IPS DF 4.7 (cell line): ENCODE results near the gene KRTAP4-7.
"Not testable (repeated sequence)": the region's sequence is repeated elsewhere in the genome, so short reads cannot be mapped to it uniquely, and the experiment has no call there.

Source experiments
- DNase-seq: peaks from one replicate; pipeline ENCODE4 v3.0.0-alpha.2; 2013; ENCODE audit warnings: low spot score; ENCODE audit errors: extremely low read depth

Gene KRTAP4-7

DNA sequence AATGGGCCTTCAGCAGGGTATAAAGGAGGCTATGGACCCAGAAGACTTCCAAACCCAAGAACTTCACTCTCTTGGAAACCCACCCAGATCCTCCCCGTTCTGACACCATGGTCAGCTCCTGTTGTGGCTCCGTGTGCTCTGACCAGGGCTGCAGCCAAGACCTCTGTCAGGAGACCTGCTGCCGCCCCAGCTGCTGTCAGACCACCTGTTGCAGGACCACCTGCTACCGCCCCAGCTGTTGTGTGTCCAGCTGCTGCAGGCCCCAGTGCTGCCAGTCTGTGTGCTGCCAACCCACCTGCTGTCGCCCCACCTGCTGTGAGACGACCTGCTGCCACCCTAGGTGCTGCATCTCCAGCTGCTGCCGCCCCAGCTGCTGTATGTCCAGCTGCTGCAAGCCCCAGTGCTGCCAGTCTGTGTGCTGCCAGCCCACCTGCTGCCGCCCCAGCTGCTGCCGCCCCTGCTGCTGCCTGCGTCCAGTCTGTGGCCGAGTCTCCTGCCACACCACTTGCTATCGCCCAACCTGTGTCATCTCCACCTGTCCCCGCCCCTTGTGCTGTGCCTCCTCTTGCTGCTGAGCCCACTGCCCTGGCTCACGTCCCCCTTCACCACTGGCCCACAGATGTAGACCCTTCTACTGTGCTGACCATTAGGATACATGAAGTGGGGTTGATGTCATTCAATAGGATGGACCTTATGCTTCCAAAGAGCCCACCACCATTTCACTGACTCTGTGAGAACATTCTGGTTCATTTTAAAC, at the start of gene KRTAP4-7:
KRTAP4-7 (plus strand) TSS at position 51 of the 757 bp plus-strand sequence; CDS start at position 108, 57 bp downstream.
- not testable (repeated sequence) for DNase-seq

DNA sequence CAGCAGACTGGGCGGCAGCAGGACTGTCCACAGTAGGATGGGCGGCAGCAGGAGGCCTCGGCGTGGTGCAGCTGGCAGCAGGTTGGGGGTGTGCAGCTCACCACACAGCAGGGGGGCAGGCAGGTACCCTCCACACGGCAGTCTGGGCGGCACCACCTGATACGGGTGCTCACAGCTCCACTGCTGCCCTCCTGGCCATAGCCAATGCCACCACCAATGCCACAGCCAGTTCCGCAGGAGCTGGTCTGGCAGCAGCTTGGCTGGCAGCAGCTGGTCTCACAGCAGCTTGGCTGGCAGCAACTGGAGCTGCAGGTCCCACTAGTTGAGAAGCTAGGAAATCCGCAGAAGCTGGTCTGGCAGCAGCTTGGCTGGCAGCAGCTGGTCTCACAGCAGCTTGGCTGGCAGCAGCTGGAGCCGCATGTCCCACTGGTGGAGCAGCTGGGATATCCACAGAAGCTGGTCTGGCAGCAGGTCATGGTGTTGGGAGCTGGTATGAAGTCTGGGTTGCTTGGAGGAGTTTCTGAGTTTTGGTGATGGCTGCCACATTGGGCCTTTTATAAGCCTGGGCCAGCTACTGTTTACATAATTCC, 49.5 kb upstream of the KRTAP4-7 start, which contains the start of gene KRTAP1-3:
KRTAP1-3 (minus strand) TSS at position 529 of the 590 bp plus-strand sequence; CDS start at position 476, 53 bp downstream.
- not testable (repeated sequence) for DNase-seq

DNA sequence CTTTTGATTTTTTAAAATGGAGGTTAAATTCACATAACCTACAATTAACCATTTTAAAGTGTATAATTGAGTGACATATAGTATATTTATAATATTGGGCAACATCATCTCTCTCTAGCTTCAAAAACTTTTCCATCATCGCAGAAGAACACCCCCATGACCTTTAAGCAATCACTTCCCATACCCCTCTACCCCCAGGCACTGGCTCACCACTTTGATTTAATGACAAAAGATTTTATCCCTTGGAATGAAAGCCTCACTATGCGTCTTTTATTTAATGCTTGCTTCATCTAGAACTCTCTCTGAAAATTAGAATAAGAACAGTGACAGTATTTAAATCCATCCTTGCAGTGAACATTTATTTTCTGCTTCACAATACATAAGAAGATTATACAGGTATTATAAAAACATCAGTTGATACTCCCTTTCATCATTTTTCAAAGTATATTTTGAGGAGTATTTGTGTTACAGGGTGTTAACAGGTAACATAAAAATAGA, 46.0 kb upstream of the KRTAP4-7 start:
- no peak for DNase-seq

DNA sequence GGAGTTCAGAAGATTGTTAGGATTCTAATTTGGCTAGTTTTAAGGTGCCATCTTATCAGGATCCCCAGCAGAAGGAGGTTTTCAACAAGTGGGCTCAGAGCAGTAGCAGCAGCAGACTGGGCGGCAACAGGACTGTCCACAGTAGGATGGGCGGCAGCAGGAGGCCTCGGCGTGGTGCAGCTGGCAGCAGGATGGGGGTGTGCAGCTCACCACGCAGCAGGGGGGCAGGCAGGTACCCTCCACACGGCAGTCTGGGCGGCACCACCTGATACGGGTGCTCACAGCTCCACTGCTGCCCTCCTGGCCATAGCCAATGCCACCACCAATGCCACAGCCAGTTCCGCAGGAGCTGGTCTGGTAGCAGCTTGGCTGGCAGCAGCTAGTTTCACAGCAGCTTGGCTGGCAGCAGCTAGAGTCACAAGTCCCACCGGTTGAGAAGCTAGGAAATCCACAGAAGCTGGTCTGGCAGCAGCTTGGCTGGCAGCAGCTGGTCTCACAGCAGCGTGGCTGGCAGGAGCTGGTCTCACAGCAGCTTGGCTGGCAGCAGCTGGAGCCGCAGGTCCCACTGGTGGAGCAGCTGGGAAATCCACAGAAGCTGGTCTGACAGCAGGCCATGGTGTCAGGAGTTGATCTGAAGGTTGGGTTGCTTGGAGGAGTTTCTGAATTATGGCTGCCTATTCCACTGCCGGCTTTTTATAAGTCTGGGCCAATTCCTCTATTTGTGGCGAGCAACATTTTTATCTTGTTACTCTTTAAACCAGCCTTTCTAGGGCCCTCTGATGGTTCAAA, 43.0 kb upstream of the KRTAP4-7 start, which contains the start of gene KRTAP1-1:
KRTAP1-1 (minus strand) TSS at position 668 of the 789 bp plus-strand sequence; CDS start at position 615, 53 bp downstream.
- not testable (repeated sequence) for DNase-seq

DNA sequence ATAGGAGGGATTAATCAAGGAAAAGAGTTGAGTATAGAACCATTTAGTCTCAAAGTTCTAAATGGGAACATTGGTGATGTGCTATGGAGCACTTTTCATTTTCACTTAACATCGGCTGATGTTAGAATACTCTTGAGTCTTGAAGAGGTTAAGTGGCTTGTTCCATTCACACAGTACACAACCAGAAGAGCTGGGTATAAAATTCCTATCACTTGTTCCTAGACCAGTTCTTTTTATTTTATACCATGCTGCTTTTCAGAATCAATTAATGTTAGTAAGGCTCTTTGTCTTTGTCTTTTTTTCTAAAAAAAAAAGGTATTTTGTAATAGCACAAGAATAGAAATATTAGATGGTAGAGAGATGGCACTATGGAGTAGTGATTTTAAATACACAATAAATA, 41.0 kb upstream of the KRTAP4-7 start:
- DNase-seq, result no peak

DNA sequence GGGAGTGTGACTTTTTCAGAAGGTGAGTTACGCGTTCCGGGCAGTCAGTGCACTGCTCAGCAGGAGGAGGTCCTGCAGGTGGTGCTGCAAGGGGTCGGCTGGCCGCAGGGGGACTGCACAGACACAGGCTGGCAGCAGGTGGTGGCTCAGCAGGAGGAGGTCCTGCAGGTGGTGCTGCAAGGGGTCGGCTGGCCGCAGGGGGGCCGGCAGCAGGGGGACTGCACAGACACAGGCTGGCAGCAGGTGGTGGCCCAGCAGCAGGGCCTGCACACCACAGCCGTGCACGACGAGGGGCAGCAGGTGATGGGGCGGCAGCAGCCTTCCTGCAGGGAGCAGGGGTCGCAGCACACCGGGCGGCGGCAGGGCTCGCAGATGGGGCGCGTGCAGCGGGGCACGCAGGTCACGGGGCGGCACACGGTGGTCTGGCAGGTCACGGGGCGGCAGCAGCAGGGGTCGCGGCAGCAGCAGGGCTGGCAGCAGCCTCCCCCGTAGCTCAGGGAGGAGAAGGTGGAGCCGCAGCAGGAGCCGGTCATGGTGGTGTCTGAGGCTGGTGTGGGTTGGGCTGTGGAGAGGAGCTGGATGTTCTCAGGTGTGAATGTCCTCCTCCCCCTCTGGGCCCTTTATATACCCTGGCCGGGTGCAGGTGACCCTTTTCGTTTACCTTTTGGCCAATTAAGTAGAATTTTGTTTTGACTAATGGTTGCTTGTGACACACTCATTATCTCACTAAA, 37.0 kb upstream of the KRTAP4-7 start, which contains the start of gene KRTAP2-1:
KRTAP2-1 (minus strand) TSS at position 582 of the 731 bp plus-strand sequence; CDS start at position 533, 49 bp downstream.
- not testable (repeated sequence) for DNase-seq

DNA sequence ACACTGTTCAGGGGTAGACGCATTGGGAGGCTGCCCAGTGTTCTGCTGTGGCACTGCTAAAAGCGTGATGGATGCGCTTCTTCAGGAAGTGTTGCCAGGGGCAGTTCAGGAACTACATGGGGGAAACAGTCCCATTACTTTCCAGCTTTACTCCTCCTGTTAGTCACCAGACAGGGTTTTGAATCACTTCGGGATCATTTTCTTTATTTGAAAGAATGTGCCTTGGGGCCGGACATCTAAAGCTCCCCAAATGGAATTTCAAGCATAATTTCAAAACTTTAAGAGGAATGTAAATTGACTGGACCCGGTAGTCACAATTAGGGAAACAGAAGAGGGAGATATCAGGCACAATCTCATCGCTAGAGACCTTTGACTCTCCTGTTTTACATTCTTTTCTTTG, 35.5 kb upstream of the KRTAP4-7 start:
- DNase-seq, result no peak

DNA sequence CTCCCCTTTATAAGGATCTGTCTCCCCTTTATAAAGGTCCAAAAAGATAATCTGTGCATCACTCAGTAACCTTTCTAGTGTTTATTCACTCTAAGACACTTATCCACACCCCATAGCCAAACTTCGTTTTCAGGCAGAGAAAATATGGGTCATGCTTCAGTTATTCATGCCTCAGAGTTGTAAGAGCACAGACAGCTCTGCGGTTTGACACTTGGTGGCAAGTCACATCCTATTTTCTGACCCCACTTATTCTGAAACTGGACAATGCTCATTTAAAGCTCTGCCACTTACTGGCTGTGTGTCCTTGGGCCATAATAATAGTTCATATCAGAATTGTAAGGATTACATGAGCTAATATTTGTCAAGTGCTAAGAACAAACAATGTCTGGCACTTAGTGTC, 34.8 kb upstream of the KRTAP4-7 start:
- DNase-seq, result no peak

DNA sequence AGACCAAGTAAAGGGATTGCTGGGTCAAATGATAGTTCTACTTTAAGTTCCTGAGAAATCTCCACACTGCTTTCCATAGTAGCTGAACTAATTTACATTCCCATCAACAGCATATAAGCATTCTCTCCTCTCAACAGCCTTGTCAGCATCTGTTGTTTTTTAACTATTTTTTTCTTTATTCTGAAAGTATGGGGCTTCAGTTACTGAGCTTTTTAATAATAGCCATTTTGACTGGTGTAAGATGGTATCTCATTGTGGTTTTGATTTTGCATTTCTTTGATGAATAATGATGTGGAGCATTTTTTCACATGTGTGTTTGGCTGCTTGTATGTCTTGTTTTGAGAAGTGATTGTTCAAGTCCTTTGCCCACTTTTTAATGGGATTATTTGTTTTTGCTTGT, 31.4 kb upstream of the KRTAP4-7 start:
- no peak for DNase-seq

DNA sequence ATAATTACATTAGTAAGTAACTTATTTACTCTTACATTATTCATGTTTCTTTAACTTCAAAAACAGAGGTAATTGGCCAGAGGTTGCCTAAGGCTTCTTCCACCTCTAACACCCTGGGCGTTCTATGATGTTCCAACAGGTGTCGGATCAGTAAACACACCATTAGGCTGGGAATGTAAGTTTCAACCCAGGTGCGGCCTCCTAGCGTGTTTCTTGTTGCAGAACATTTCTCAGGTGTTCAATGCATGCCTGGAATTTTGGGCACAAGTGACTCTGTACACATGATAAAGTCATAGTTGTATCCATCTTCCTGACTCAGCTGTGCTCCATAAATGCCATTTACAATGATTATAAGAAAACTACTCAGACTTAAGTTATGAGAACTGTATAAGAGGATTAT, 29.9 kb upstream of the KRTAP4-7 start:
- no peak for DNase-seq

DNA sequence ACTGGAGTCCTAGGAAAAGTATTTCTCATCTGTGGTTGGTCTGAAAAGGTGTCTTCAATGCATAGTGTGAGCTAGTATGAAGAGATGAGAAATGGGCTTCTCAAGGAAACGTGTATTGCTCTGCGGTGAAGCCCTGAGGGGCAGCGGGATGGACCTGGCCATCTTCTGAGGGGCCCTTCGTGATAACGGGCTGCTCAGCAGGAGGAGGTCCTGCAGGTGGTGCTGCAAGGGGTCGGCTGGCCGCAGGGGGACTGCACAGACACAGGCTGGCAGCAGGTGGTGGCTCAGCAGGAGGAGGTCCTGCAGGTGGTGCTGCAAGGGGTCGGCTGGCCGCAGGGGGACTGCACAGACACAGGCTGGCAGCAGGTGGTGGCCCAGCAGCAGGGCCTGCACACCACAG, 29.4 kb upstream of the KRTAP4-7 start:
- DNase-seq, result not testable (repeated sequence)

DNA sequence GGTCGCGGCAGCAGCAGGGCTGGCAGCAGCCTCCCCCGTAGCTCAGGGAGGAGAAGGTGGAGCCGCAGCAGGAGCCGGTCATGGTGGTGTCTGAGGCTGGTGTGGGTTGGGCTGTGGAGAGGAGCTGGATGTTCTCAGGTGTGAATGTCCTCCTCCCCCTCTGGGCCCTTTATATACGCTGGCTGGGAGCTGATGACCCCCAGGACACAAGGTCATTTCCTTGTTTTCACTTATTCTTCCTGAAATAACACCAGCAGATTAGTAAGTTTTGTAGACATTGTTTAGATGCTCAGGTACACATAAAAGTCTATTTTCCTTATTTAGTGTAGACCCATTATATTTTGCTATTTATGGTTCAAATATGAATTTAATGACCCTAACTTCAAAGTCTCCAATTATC, 28.8 kb upstream of the KRTAP4-7 start, which contains the start of gene KRTAP2-2:
KRTAP2-2 (minus strand) TSS at position 101 of the 400 bp plus-strand sequence; CDS start at position 82, 19 bp downstream.
- DNase-seq, result not testable (repeated sequence)

DNA sequence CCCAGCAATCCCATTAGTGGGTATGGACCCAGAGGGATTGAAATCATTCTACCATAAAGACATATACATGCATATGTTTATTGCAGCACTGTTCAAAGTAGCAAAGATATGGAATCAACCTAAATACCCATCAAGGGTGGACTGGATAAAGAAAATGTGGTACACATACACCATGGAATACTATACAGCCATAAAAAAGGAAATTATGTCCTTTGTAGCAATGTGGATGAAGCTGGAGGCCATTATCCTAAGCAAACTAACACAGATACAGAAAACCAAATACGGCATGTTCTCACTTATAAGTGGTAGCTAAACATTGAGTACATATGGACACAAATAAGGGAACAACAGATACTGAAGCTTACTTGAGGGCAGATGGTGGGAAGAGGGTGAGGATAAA, 26.4 kb upstream of the KRTAP4-7 start:
- no peak for DNase-seq

DNA sequence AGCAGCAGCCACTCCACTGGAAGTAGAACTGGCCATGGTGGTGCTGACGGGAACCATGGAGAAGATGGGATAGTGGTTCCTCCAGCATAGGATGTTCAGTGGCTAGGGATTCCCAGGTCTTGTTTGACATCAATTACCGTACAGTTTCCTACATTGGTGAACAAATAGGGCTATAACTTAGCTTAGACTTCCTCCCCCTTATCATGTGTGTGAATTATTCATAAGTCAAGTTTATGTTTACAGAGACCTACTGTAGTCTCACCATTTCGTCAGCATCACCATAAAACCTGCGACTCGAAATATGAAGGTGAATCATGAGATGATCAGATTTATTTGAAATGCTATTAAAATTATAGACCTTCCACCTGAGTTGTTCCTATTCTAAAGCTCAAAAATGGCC, 25.2 kb upstream of the KRTAP4-7 start:
- no peak for DNase-seq

DNA sequence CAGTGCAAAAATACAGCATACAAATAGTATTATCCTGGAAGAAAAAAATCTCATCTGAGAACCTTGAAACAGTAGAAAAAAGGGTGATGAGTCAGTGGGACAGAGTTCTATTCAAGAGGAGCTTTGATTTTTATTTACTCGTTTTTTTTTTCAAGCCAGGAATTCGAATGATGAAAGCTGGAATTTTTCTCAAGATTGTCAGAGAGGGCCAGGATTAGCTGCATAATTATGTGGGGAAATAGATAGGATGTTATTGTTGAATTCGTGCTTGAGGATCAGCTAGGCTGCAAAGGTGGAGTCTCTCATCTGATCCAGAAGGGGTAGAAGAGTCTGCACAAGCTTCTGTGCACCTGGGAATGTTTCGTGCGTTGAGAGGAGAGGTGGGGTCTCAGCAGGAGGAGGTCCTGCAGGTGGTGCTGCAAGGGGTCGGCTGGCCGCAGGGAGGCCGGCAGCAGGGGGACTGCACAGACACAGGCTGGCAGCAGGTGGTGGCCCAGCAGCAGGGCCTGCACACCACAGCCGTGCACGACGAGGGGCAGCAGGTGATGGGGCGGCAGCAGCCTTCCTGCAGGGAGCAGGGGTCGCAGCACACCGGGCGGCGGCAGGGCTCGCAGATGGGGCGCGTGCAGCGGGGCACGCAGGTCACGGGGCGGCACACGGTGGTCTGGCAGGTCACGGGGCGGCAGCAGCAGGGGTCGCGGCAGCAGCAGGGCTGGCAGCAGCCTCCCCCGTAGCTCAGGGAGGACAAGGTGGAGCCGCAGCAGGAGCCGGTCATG, 24.5 kb upstream of the KRTAP4-7 start:
- not testable (repeated sequence) for DNase-seq

DNA sequence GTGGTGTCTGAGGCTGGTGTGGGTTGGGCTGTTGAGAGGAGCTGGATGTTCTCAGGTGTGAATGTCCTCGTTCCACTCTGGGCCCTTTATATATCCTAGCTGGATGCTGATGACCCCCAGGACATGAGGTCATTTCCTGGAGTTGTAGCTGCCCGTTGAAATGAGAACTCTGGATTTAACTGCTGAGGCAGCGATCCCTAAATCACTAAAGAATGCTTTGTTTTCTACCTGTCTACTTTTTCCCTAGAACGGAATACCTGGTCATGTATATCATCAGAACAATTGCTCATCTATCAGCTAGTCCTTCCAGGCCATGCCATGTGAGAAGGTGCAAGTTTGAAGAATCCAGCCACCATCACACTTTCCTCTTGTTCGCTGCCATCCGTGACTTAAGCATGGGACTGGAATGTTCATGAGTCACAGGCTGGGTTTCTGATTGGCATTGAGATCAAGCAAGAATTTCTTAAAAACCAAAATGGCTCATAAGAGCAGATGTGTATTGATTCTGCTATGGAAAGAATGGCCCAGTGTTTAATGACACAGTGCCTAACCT, 23.8 kb upstream of the KRTAP4-7 start, which contains the start of gene KRTAP2-3:
KRTAP2-3 (minus strand) TSS at position 63 of the 553 bp plus-strand sequence. CDS start 64 bp downstream, outside the sequence.
- no peak for DNase-seq

DNA sequence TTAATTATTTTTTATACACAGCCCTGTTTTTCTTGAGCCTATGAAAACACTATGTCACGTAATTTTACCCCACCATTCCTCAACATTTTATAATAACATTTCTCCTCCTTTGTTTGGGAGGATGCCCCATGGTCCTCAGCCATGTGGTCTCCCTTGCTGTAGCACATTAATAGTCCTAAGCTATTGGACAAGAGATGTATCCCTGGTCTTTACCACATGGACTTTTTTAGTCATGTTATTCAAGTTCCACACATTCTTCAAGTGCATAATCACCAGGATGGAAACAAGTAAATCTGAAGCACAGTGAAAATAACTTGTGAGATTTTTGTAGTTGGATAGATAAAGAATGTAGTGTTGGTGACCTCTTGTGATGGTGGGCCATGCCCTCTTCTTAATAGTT, 22.0 kb upstream of the KRTAP4-7 start:
- no peak for DNase-seq

DNA sequence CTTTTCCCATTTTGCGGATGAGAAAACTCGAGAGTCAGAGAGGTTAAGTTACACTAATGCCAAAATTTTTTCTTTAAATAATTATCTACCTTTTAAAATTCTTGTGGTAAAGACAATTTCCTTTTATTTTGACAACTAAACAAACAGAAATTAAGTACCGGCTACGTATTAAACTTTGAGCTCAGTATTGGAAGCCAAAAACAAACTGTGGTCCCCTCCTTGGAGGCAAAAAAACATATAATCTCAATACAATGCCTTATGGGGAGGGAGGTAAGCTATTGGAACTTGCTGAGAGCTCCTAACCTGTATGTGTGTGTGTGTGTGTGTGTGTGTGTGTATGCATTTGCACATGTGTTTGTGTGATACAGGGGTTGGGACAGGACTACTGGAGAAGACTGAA, 20.5 kb upstream of the KRTAP4-7 start:
- DNase-seq, result no peak

DNA sequence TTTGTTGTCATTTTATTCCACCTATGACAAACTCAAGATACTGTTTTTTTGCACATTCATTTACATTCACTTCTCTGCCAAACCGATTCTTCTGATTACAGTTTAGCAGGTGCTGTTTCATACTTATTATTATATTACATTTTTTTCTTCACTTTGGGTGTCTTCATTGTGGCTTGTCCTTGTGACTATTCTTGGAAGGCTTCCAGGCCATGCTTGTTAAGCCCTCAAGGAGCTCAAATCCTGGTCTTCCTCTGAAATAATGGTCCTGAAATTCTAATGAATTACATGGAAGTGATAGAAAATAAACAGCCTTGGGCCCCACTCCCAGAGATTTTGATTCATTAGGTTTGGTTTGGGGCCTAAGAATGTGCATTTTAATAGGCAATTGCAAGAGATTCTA, 19.6 kb upstream of the KRTAP4-7 start:
- DNase-seq, result no peak
